Measurements from ENCODE around the gene STXBP5L.
"Not testable (repeated sequence)": the region's sequence is repeated elsewhere in the genome, so short reads cannot be mapped to it uniquely, and the experiment has no call there.

The STXBP5L gene

GRCh38 chr3:121431726-121432517, 523.9 kb downstream of the STXBP5L start:
- DNase-seq (ENCODE audit: low spot score), result no peak

- DNase-seq (ENCODE audit: low spot score), result no peak
Observed at GRCh38 chr3:121436074-121436473, 528.1 kb downstream of the STXBP5L start.

DNA sequence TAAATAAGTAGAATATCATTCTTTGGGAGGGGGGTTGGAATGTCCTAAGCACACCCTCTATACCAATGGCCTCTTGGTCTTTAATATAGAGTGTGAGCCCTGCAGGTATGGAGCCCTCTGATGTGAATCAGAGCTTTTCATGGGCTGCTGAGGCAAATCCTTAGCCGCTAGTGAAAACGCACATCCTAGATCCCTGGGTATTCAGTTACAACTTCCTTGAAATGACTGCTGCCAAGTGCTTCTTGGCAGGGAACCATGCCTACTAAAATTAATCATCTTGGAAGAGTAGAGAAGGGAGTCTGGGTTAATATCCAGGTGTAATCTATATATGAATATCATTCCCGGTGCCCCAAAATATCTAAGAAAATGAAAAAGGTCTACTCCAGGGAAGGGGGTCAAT, 528.6 kb downstream of the STXBP5L start:
- DNase-seq (ENCODE audit: low spot score), result peak; percentile 42

DNA sequence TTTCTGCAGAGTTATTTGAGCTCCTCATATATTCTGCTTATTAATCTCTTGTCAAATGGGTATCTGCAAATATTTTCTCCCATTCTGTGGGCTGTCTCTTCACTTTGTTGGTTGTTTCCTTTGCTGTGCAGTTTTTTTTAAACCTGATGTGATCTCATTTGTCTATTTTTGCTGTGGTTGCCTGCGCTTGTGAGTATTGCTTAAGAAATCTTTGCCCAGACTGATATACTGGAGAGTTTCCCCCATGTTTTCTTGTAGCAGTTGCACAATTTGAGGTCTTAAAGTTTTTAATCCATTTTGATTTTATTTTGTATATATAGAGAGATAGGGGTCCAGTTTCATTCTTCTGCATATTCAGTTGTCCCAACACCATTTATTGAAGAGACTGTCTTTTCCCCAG, 535.5 kb downstream of the STXBP5L start:
- DNase-seq (ENCODE audit: low spot score), result no peak

- not testable (repeated sequence) for DNase-seq (ENCODE audit: low spot score)
Observed at GRCh38 chr3:121451752-121452151, 543.7 kb downstream of the STXBP5L start.

GRCh38 chr3:121462565-121462964, 554.6 kb downstream of the STXBP5L start:
- DNase-seq (ENCODE audit: low spot score), result no peak

- no peak for DNase-seq (ENCODE audit: low spot score)
Observed at GRCh38 chr3:121463745-121464144, 555.7 kb downstream of the STXBP5L start.

- no peak for DNase-seq (ENCODE audit: low spot score)
Observed at GRCh38 chr3:121467085-121467484, 559.1 kb downstream of the STXBP5L start.

DNA sequence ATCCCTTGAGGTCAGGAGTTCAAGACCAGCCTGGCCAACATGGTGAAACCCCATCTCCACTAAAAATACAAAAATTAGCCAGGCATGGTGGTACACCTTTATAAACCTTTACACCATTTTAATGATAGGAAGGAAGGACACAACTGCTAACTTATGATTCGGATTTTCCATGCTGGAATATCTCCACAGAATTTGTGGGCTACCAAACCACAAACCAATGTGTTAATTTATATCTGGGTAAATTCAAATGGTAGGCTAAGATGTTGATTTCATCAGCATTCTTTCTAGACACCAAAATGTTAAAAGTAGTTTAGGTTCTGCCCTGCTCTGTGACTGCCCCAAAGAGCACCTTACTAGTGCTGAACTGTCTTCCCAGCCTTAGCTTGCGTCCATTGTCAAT, 565.0 kb downstream of the STXBP5L start:
- DNase-seq (ENCODE audit: low spot score), result no peak
